Esophagus (tissue), 2 donors: ENCODE data around the gene CERS6. TPM values are rescaled to one million over a fixed set of nuclear protein-coding genes. Genes with fewer than 3 reads are reported as not detected.

Experiments
- H3K27ac ChIP-seq, 2 donors: one replicate each; pipeline ENCODE4 v1.5.1; 2013; ENCODE audit warnings: low read depth in 2 of 2, mild to moderate bottlenecking in 2 of 2, inconsistent platforms in 1 of 2, low read length in 1 of 2, moderate library complexity in 1 of 2
- H3K27me3 ChIP-seq, 2 donors: one replicate each; pipeline ENCODE4 v1.6.1; 2013; ENCODE audit warnings: low read length in 2 of 2, control low read depth in 1 of 2, mild to moderate bottlenecking in 1 of 2; ENCODE audit not compliant: insufficient read depth in 2 of 2, control insufficient read depth in 1 of 2
- H3K36me3 ChIP-seq, 2 donors: one replicate each; pipeline ENCODE4 v1.6.1; 2013; ENCODE audit warnings: low read length in 1 of 2; ENCODE audit not compliant: control insufficient read depth in 2 of 2, insufficient read depth in 2 of 2
- H3K4me1 ChIP-seq, 2 donors: one replicate each; pipeline ENCODE4 v1.6.1; 2013; ENCODE audit warnings: low read length in 1 of 2; ENCODE audit not compliant: control insufficient read depth in 2 of 2, insufficient read depth in 2 of 2
- H3K4me3 ChIP-seq, 2 donors: one replicate each; pipeline ENCODE4 v1.5.1; 2013; ENCODE audit warnings: low read length in 2 of 2, mild to moderate bottlenecking in 2 of 2, low read depth in 1 of 2, moderate library complexity in 1 of 2
- H3K9me3 ChIP-seq, 2 donors: one replicate each; pipeline ENCODE4 v1.6.1; 2013; ENCODE audit warnings: mild to moderate bottlenecking in 2 of 2, low read depth in 1 of 2, low read length in 1 of 2, moderate library complexity in 1 of 2; ENCODE audit not compliant: control insufficient read depth in 2 of 2, insufficient read depth in 1 of 2
- WGBS, 2 donors: extraction: QIAGEN DNeasy Blood & Tissue Kit; methylation state at CpG; one replicate each; pipeline ENCODE4 v1.1.7; 2013; 5-methylcytosine and 5-hydroxymethylcytosine counted together
- polyA plus RNA-seq, 2 donors: library from polyadenylated mRNA; stranded (reverse); fragments of 200-250 nt; gene quantifications; one replicate each; pipeline ENCODE4 v1.2.3, GENCODE V29; 2013
- donor health status: healthy with polysubstance abuse.
- donor health status: Bipolar disorder and iron deficiency.

Gene CERS6
- polyA plus RNA-seq, 2 donors = 4.2 to 7.6 TPM

- H3K4me3 ChIP-seq = no peak overlapping the region
- H3K9me3 ChIP-seq = no peaks in the 10 kb centered on the region
- H3K4me1 ChIP-seq = no peaks in the 10 kb centered on the region
- peak overlapping the region; percentile 11 to 22 for H3K27ac ChIP-seq
- 50 to 54% methylated on average over 5 of the region's 5 CpGs for WGBS, 2 donors
- H3K36me3 ChIP-seq = no peaks in the 10 kb centered on the region
- H3K27me3 ChIP-seq = no peaks in the 10 kb centered on the region
Measured at GRCh38 chr2:168802859-168803725, 347.0 kb downstream of the CERS6 start.

DNA sequence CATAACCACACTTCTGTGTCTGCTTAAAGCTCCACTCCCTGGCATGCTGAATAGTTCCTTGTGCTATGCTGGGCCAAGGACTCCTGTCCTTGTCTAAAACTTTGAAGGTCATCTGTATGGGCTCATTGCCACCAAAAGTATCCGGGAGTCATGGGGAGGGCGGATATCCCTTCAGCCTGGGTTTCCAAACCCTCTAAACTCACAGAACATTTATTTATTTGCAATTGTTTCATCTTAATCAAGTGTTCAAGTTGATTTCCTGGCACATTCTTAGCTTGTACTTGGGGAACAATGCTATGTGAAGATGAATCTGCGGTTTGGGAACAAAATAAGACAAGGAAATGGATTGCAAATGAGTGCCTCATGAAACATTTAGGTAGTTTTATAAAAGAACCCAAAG lies 348.1 kb downstream of the CERS6 start:
- H3K27ac ChIP-seq = no peak overlapping the region
- no peaks in the 10 kb centered on the region for H3K36me3 ChIP-seq
- 52 to 78% methylated on average over 3 of the region's 3 CpGs for WGBS, 2 donors
- H3K4me1 ChIP-seq = no peaks in the 10 kb centered on the region
- no peaks in the 10 kb centered on the region for H3K27me3 ChIP-seq
- no peaks in the 10 kb centered on the region for H3K9me3 ChIP-seq
- no peak overlapping the region for H3K4me3 ChIP-seq

DNA sequence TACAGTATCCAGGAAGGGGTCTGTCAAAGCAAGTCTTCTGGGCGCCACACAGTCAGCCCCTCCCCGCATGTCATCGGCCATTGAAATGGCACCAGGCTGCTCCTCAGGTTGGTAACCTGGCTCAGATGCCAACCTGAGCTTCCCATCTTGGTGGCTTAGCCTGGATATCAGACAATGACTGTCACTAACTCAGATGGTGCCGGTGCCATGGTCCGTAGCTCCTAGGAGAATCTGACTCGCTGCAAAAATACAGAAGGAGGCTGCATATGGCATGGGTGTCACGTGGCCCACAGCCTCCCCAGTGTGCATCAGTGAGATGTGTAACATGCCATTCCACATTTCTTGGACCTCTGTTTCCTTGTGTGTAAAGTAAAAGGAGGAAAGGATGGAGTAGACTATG lies 349.5 kb downstream of the CERS6 start:
- Histone ChIP-seq H3K4me3 (no peak overlapping the region), H3K36me3 (no peaks in the 10 kb centered on the region), H3K9me3 (no peaks in the 10 kb centered on the region), H3K27me3 (no peaks in the 10 kb centered on the region), H3K4me1 (no peaks in the 10 kb centered on the region), H3K27ac (no peak overlapping the region)
- WGBS, 2 donors = 93 to 95% methylated on average over 7 of the region's 7 CpGs

DNA sequence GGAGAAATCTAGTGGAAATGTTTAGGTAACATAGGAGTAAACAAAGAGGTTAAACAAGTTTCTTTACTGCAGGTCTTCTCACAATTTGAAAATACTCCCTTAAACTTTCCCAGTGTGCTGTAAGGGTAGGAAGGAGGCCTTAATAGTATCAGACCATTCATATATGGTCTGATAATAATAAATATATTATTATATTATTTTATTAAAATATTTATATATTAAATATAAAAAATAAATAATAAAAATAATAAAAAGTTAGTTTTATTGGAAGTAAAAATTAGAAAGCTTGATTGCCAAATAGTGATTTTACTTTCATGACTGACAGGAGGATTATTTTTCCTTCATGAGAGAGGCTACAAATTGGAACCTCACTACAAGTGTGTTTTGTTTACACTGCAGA lies 353.5 kb downstream of the CERS6 start:
- Histone ChIP-seq H3K36me3 (no peaks in the 10 kb centered on the region), H3K9me3 (no peaks in the 10 kb centered on the region), H3K27ac (no peak overlapping the region), H3K4me3 (no peak overlapping the region), H3K4me1 (no peaks in the 10 kb centered on the region), H3K27me3 (no peaks in the 10 kb centered on the region)

- H3K4me3 ChIP-seq = no peak overlapping the region
- no peak overlapping the region for H3K27ac ChIP-seq
- H3K27me3 ChIP-seq = no peaks in the 10 kb centered on the region
- H3K4me1 ChIP-seq = no peaks in the 10 kb centered on the region
- no peaks in the 10 kb centered on the region for H3K9me3 ChIP-seq
- no peaks in the 10 kb centered on the region for H3K36me3 ChIP-seq
- WGBS, 2 donors = 87 to 89% methylated on average over 2 of the region's 2 CpGs
Measured at GRCh38 chr2:168810235-168810634, 354.2 kb downstream of the CERS6 start.

DNA sequence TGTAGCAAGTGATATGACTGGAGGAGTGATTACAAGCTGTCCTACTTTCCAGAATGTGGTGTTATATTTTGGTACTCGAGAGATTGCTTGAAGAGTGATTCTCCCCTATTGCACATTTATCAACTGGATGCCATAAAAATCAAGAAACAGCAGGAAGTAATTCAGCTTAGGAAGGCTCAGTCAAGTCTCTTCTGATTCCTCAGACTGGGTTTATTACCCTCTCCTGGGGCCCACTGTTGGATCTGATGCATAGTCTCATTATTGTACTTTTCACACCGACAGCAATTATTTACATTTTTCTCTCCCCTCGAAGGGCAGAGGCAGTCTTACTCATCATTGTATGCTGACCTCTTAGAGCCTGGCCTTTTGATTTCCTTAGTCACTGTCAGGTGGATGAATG lies 355.6 kb downstream of the CERS6 start:
- no peak overlapping the region for H3K27ac ChIP-seq
- H3K4me3 ChIP-seq = no peak overlapping the region
- no peaks in the 10 kb centered on the region for H3K9me3 ChIP-seq
- no peaks in the 10 kb centered on the region for H3K4me1 ChIP-seq
- H3K27me3 ChIP-seq = no peaks in the 10 kb centered on the region
- WGBS, 2 donors = 68 to 69% methylated on average over 3 of the region's 3 CpGs
- H3K36me3 ChIP-seq = no peaks in the 10 kb centered on the region

GRCh38 chr2:168814046-168814445 lies 358.0 kb downstream of the CERS6 start:
- Histone ChIP-seq H3K9me3 (no peaks in the 10 kb centered on the region), H3K27ac (no peak overlapping the region), H3K4me3 (no peak overlapping the region), H3K4me1 (no peaks in the 10 kb centered on the region), H3K36me3 (no peaks in the 10 kb centered on the region), H3K27me3 (no peaks in the 10 kb centered on the region)
- WGBS, 2 donors = 86 to 89% methylated on average over 2 of the region's 2 CpGs

DNA sequence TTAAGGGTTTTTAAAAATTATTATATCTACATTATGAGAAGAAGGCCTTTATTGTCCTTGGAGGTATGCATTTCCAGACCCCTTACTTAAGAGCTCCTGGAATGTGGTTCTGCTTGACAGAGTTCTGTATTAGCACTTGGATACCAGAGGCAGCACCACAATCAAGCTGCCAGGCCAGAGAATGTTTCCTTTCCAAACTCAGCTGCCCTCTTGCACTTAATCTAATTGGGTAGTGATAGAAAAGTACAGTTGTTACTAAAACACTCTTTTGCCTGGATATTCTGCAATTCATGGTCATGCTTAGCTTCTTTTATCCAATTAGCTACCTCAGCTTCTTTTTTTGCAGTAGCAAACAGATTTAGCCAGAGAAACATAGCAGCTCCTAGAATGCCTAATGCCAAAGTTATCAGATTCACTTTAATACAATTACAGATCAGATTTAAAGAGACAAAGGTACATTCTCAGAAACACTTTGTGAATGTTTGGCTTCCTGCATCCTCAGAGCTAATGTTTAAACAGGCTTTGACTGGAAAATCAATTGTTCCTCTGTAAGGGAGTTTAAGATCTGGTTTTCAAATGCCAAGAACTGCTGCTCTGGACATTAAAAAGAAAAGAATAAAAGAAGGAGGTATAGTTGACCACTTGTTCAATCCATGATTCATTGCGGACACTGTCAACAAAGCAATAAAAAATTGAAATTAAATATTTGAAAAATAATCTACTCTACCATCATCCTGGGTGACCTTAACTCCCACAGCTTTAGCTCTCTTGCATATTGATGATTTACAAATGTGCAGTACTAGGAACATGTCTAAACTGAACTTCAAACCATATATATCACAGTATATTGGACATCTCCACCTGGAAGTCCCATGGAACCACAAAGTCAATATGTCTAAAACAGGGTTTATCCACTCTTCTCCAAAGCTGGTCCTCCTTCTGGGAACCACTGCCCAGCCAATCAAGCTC lies 359.2 kb downstream of the CERS6 start:
- H3K4me1 ChIP-seq = no peaks in the 10 kb centered on the region
- H3K27ac ChIP-seq = no peak overlapping the region
- H3K36me3 ChIP-seq = no peaks in the 10 kb centered on the region
- H3K27me3 ChIP-seq = no peaks in the 10 kb centered on the region
- H3K4me3 ChIP-seq = no peak overlapping the region
- WGBS, 2 donors = 79 to 97% methylated on average over 1 of the region's 1 CpG
- no peaks in the 10 kb centered on the region for H3K9me3 ChIP-seq

DNA sequence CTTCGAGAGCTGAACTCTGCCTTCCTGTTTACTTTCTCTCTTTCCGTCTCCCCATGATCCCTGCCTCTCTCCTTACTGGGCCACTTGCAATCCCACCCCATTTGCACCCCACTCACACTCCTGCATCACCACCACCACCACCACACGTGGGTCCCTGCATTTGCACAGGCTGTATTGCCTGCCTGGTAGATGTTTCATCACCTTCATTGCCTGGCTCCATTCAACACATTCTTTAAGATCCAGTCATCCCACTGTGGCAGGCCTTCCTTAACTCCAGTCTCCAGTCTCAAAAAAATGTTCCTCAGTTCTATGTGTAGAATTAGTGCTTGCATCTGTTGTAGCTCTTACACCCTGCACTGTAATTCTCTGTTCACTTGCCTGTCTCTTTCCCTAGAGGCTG lies 360.3 kb downstream of the CERS6 start:
- no peak overlapping the region for H3K27ac ChIP-seq
- H3K4me3 ChIP-seq = no peak overlapping the region
- H3K4me1 ChIP-seq = no peaks in the 10 kb centered on the region
- no peaks in the 10 kb centered on the region for H3K36me3 ChIP-seq
- WGBS, 2 donors = 87 to 88% methylated on average over 3 of the region's 3 CpGs
- no peaks in the 10 kb centered on the region for H3K27me3 ChIP-seq
- no peaks in the 10 kb centered on the region for H3K9me3 ChIP-seq
